ENCODE results near the gene ARFGEF2. TPM values are rescaled to one million over a fixed set of nuclear protein-coding genes. Genes with fewer than 3 reads are reported as not detected.

ARFGEF2 gene
- total and polyA plus RNA-seq, 2 of the 8 experiments (the other 6 are each of a cell fraction or from before 2014, with no cell fraction given): 8.1 to 21.8 TPM

DNA sequence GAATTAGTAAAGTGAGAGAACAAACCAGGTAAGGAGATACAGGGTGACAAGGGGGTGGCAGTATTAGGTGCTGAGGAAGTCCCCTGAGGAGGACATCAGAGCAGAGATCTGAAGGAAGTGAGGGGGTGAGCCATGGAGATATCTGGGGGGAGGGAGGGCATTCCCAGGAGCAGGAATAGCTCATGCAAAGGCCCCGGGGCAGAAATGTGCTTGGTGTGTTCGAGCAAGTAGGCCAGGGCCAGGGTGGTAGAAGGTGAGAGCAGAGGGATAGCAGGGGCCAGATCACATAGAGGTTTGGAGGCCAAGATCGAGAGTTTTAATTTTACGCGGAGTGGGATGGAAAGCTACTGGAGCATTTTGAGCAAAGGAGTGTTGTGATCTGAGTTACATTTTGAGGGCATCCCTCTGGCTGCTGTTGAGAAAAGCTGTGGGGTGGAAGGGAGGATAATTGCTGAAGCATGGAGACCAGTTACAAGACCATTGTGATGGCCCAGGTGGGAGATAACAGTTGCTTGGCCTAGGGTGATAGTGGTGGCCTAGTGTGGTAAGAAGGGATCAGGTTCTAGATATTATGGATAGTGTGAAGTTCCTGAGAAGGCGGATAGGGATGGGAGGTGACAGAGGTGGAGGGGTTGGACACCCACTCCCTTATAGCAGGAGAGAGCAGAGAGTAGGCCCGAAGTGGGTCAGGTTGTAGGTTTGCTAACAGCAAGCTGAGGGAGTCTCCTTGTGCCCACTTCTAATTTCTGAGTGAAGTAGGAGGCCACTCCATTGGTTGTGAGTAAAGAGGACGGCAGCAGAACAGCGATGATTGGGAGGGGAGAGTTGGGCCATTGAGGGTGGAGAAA, 10.2 kb downstream of the ARFGEF2 start:
- CTCF ChIA-PET (ENCODE audit: partially characterized antibody): interaction anchor here (0.6 to 1.0 kb wide), 2 partner anchors 16 to 843 kb away, joined by 3 to 6 read pairs; no protein-coding TSS in a partner anchor
- H3K9ac ChIP-seq (replicated peaks in 1 of 4; ENCODE audit: extremely low read depth in 1 of 4, low read depth in 3 of 4, low read length in 3 of 4): no peak overlapping the region
- H3K23ac ChIP-seq (ENCODE audit: insufficient read length): no peak overlapping the region
- TF ChIP-seq RXRA (IDR thresholded peaks at IDR 0.05; ENCODE audit: insufficient read depth, low read depth, low read length) (no peak), MAFK (IDR thresholded peaks at IDR 0.05; ENCODE audit: low read depth, low read length) (no peak), NANOG (IDR thresholded peaks at IDR 0.05; ENCODE audit: insufficient read depth, low read depth, low read length, poor library complexity, severe bottlenecking) (no peak)
- TF ChIP-seq, protein P1, sequence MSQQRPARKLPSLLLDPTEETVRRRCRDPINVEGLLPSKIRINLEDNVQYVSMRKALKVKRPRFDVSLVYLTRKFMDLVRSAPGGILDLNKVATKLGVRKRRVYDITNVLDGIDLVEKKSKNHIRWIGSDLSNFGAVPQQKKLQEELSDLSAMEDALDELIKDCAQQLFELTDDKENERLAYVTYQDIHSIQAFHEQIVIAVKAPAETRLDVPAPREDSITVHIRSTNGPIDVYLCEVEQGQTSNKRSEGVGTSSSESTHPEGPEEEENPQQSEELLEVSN (IDR thresholded peaks at IDR 0.05): no peak

More for the DNA sequence above, 10.2 kb downstream of the ARFGEF2 start:
- no peak overlapping the region for H3K56ac ChIP-seq (replicated peaks; ENCODE audit: insufficient read length, low read depth, low read length)
- no peak overlapping the region for H4K91ac ChIP-seq (replicated peaks; ENCODE audit: insufficient read length, low read length)
- H2BK5ac ChIP-seq (ENCODE audit: low read depth, low read length): no peak overlapping the region
- H3K27ac ChIP-seq (ENCODE audit: low read depth, low read length): no peak overlapping the region
- H4K8ac ChIP-seq (ENCODE audit: extremely low read depth, insufficient read depth, low read length): no peak overlapping the region
- no peak overlapping the region for H2AFZ ChIP-seq (ENCODE audit: low read length)
- no peak overlapping the region for H3K14ac ChIP-seq (ENCODE audit: insufficient read length)
- H2AK5ac ChIP-seq (ENCODE audit: low read depth, low read length): no peak overlapping the region
- no peaks in the 10 kb centered on the region for H3K9me3 ChIP-seq (ENCODE audit: insufficient read depth in 2 of 2, low read depth in 1 of 2, low read length in 1 of 2)
- no peak overlapping the region for H3K4me3 ChIP-seq (ENCODE audit: extremely low read depth in 1 of 4, insufficient read depth in 2 of 4, low read depth in 3 of 4, low read length in 4 of 4)
- no peak overlapping the region for H3K4me2 ChIP-seq (ENCODE audit: insufficient read depth in 1 of 2, low read depth in 2 of 2, low read length in 2 of 2)
- no peaks in the 10 kb centered on the region for H3K27me3 ChIP-seq (replicated peaks in 1 of 4; ENCODE audit: control insufficient read depth in 3 of 4, extremely low read depth in 1 of 4, insufficient read depth in 3 of 4, low read length in 3 of 4)
- H3K79me2 ChIP-seq (ENCODE audit: control insufficient read depth in 1 of 2, insufficient read depth in 2 of 2, low read length in 2 of 2): peaks cover 13 to 68% of the 10 kb centered on the region in 2 experiments
- H3K4ac ChIP-seq (replicated peaks; ENCODE audit: insufficient read length, low read depth, low read length): no peak overlapping the region
- 88% methylated on average over 9 of the region's 9 CpGs; no CpG with 5 or more reads in 1 of the 2 experiments for WGBS, 2 experiments (ENCODE audit: extremely low coverage in 1 of 2, insufficient coverage in 1 of 2, insufficient read length in 1 of 2, insufficient replicate concordance in 2 of 2, low coverage in 1 of 2, low lambda C conversion rate in 2 of 2, missing lambda C conversion rate in 1 of 2)
- H3K79me1 ChIP-seq (ENCODE audit: low read depth, low read length): peaks cover 29% of the 10 kb centered on the region
- no peak for FAIRE-seq
- H2BK120ac ChIP-seq (replicated peaks; ENCODE audit: low read depth, low read length): no peak overlapping the region
- POLR2A ChIA-PET (ENCODE audit: partially characterized antibody): interaction anchor here (0.6 to 1.5 kb wide), 2 partner anchors 10 to 83 kb away, joined by 4 to 7 read pairs; partner anchors contain the start of gene ARFGEF2
- H2BK12ac ChIP-seq (ENCODE audit: low read depth, low read length): no peak overlapping the region
- H2BK15ac ChIP-seq (ENCODE audit: low read length): no peak overlapping the region
- H3K18ac ChIP-seq (ENCODE audit: extremely low read depth, low read length): no peak overlapping the region
- no peak overlapping the region for H4K5ac ChIP-seq (ENCODE audit: insufficient read length, low read depth, low read length)
- H4K20me1 ChIP-seq (replicated peaks in 1 of 2; ENCODE audit: control insufficient read depth in 1 of 2, insufficient read depth in 2 of 2, low read length in 2 of 2): peaks cover 10 to 22% of the 10 kb centered on the region in 2 experiments
- H3K4me1 ChIP-seq (replicated peaks in 1 of 4; ENCODE audit: control insufficient read depth in 3 of 4, insufficient read depth in 4 of 4, low read length in 3 of 4): no peaks in the 10 kb centered on the region; a peak in 1 of 7 replicates
- H3K23me2 ChIP-seq (ENCODE audit: low read depth, low read length): no peaks in the 10 kb centered on the region; the same call in 1 of the 2 replicates
- DNase-seq (ENCODE audit: low read depth in 1 of 2, low spot score in 2 of 2): no peak
- no peaks in the 10 kb centered on the region for H3K36me3 ChIP-seq (ENCODE audit: control insufficient read depth in 2 of 4, insufficient read depth in 4 of 4, low read length in 3 of 4)
- no peak overlapping the region for H2BK20ac ChIP-seq (ENCODE audit: low read length)

All from H1 (cell line).